SK-N-DZ (cell line): ENCODE results near the gene MOB3A.

Experiments
- DNase-seq: peaks from one replicate; pipeline ENCODE4 v3.0.0-alpha.2; 2015; ENCODE audit warnings: low spot score

The MOB3A gene

GRCh38 chr19:2081873-2082810, 14.0 kb downstream of the MOB3A start:
- no peak for DNase-seq

GRCh38 chr19:2080336-2080988, 15.7 kb downstream of the MOB3A start:
- DNase-seq, result no peak

GRCh38 chr19:2079865-2080301, 16.2 kb downstream of the MOB3A start:
- DNase-seq, result no peak

- no peak for DNase-seq
Observed at GRCh38 chr19:2079076-2079864, 16.9 kb downstream of the MOB3A start.

GRCh38 chr19:2077833-2078619, 18.1 kb downstream of the MOB3A start:
- no peak for DNase-seq

- no peak for DNase-seq
Observed at GRCh38 chr19:2077398-2077797, 18.7 kb downstream of the MOB3A start.

- DNase-seq, result no peak
Observed at GRCh38 chr19:2076526-2076944, 19.6 kb downstream of the MOB3A start.

- DNase-seq, result no peak
Observed at GRCh38 chr19:2072757-2073551, 23.2 kb downstream of the MOB3A start.

GRCh38 chr19:2070986-2071673, 25.0 kb downstream of the MOB3A start:
- no peak for DNase-seq

GRCh38 chr19:2070436-2070827, 25.7 kb downstream of the MOB3A start:
- no peak for DNase-seq

- DNase-seq, result peak; percentile 62
Observed at GRCh38 chr19:2064788-2065524, 31.2 kb downstream of the MOB3A start.

GRCh38 chr19:2064395-2064787, 31.7 kb downstream of the MOB3A start:
- DNase-seq, result no peak

- no peak for DNase-seq
Observed at GRCh38 chr19:2063824-2064223, 32.3 kb downstream of the MOB3A start.

- no peak for DNase-seq
Observed at GRCh38 chr19:2062770-2063169, 33.4 kb downstream of the MOB3A start.

- no peak for DNase-seq
Observed at GRCh38 chr19:2062389-2062729, 33.8 kb downstream of the MOB3A start.

- DNase-seq, result peak; percentile 98
Observed at GRCh38 chr19:2061495-2062388, 34.4 kb downstream of the MOB3A start.

GRCh38 chr19:2060884-2061494, 35.1 kb downstream of the MOB3A start:
- DNase-seq, result peak; percentile 67
